SH-SY5Y (cell line): Measurements from ENCODE around the gene PHKG2.

Source experiments
- GATA2 ChIP-seq: IDR thresholded peaks from 2 replicates; pipeline ENCODE4 v1.6.1; 2011; ENCODE audit warnings: mild to moderate bottlenecking, low read depth, low read length
- GATA3 ChIP-seq: IDR thresholded peaks from 2 replicates; pipeline ENCODE4 v1.6.1; 2011; ENCODE audit warnings: low read depth, mild to moderate bottlenecking, low read length, moderate library complexity

PHKG2 gene

GRCh38 chr16:30741461-30741914 lies 6.7 kb upstream of the PHKG2 start:
- TF ChIP-seq GATA2 = no peak
- TF ChIP-seq GATA3 = no peak

- TF ChIP-seq GATA2 (no peak), GATA3 (no peak)
Observed at GRCh38 chr16:30743716-30744115, 4.5 kb upstream of the PHKG2 start.

GRCh38 chr16:30744183-30744582 lies 4.0 kb upstream of the PHKG2 start:
- TF ChIP-seq GATA2 (no peak), GATA3 (no peak)

GRCh38 chr16:30745082-30745481 lies 3.1 kb upstream of the PHKG2 start:
- TF ChIP-seq GATA2 (no peak), GATA3 (no peak)

GRCh38 chr16:30746638-30747175 lies 1.5 kb upstream of the PHKG2 start:
- TF ChIP-seq GATA3 (no peak), GATA2 (no peak)

GRCh38 chr16:30747331-30747730 lies 894 bp upstream of the PHKG2 start:
- TF ChIP-seq GATA2 (no peak), GATA3 (no peak)

- no peak for TF ChIP-seq GATA2
- TF ChIP-seq GATA3 = no peak
Observed at GRCh38 chr16:30748634-30749445, 615 bp downstream of the PHKG2 start.

GRCh38 chr16:30750201-30750600 lies 2.0 kb downstream of the PHKG2 start:
- no peak for TF ChIP-seq GATA3
- TF ChIP-seq GATA2 = no peak

- TF ChIP-seq GATA2 (no peak), GATA3 (no peak)
Observed at GRCh38 chr16:30750876-30751465, 2.7 kb downstream of the PHKG2 start.

- no peak for TF ChIP-seq GATA3
- no peak for TF ChIP-seq GATA2
Observed at GRCh38 chr16:30753596-30753995, 5.4 kb downstream of the PHKG2 start.

GRCh38 chr16:30755955-30756780 lies 7.9 kb downstream of the PHKG2 start:
- TF ChIP-seq GATA2 (no peak), GATA3 (no peak)

- TF ChIP-seq GATA2 = no peak
- TF ChIP-seq GATA3 = no peak
Observed at GRCh38 chr16:30756781-30757100, 8.5 kb downstream of the PHKG2 start.

GRCh38 chr16:30757316-30757715 lies 9.1 kb downstream of the PHKG2 start:
- TF ChIP-seq GATA3 = no peak
- no peak for TF ChIP-seq GATA2

- no peak for TF ChIP-seq GATA2
- no peak for TF ChIP-seq GATA3
Observed at GRCh38 chr16:30758988-30759491, 10.8 kb downstream of the PHKG2 start.

GRCh38 chr16:30760001-30760559 lies 11.9 kb downstream of the PHKG2 start:
- TF ChIP-seq GATA2 (no peak), GATA3 (no peak)
